Stimulated activated CD4-positive, alpha-beta T cell treated with anti-CD3 and anti-CD28 coated beads, Interleukin-15, amount 100 ng/mL, for 48 hours (primary cell): ENCODE results near the gene LCMT1.
"Not testable (repeated sequence)": the region's sequence is repeated elsewhere in the genome, so short reads cannot be mapped to it uniquely, and the experiment has no call there.

Experiments
- DNase-seq, 2 donors: peaks; one replicate each; pipeline ENCODE4 v3.0.0-alpha.2; 2020; ENCODE audit warnings: low read depth in 2 of 2

The LCMT1 gene

DNA sequence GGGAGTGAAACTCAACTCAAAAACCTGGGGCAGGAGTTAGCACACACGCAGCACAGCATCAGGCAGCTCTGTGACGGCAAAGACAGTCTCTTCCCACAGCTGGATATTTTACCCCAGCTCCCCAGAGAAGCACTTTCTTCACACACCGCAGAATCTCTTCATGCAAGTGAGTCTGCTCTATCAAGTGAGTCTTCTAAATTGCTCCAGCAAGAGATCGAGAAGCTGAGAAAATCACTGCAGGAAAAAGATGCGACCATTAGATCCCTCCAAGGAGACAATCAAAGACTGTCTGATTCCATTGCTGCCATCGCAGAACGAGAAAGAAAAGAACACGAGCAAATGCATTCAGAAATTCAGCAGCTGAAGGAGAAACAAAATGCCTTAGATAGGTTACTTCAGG lies 16.9 kb upstream of the LCMT1 start:
- DNase-seq: no peak

DNA sequence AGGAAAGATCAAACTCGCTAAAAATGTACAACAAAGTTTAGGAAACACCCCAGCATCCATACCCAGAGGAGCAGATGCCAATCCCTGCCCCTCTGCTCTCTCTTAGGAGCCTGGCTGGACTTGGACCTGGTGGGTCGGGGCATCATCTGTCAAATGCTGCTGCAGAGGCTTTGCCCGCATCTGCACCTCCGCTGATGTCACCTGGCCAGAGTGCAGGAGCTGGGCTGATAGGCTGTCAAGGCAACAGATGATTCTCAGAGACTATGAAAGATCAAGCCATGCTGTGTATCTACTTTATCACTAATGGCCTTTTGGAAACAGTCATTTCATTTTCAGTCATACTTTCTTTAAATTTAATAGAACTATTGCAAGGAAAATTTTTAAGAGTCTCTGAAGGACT lies 15.9 kb upstream of the LCMT1 start:
- no peak for DNase-seq

DNA sequence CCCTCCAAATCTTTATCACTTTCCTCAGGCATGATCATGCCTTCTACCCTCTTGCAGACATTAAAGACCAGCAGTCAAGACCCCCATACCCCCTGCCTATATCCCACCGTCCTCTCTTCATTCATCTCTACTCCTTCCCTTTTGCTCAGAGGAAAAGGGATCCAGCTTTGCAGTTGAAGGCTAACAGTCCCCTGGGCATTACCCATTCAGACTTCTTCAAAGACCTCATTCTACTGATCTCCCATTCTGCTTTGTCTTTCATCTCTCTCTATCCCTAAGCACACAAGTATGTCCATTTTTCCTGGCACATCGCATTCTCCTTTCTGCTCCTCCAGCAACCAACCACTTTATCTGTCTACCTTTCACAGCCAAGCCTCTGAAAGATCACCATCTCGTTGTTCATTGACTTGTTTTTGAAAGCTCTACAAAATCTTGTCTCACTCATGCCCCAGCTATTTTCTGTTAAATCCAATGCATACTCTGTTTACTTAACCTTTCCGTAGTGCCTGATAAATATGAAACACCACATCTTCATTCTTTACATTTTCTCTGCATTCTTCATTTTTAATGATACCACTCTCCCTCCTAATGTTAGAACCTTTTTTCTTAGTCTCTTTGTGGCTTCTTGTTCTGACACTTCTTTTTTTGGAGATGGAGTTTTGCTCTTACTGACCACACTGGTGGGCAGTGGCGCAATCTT lies 14.1 kb upstream of the LCMT1 start:
- DNase-seq: no peak

DNA sequence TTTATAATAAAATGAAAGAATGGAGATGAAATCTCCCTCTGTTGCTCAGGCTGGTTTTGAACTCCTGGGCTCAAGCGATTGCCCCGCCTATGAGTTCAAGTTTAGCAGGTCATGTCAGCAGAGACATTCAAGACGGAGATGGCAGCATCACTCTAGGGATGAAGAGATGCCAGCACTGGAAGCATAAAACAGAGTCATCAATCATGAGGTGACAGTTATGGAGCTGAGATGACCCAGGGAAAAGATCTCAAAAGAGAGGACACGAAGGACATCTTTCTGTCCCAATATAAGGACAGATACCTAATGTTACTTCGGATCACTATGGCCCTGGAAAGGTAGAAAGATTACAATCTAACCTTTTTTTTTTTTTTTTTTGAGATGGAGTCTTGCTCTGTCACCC lies 11.0 kb upstream of the LCMT1 start:
- DNase-seq: no peak

DNA sequence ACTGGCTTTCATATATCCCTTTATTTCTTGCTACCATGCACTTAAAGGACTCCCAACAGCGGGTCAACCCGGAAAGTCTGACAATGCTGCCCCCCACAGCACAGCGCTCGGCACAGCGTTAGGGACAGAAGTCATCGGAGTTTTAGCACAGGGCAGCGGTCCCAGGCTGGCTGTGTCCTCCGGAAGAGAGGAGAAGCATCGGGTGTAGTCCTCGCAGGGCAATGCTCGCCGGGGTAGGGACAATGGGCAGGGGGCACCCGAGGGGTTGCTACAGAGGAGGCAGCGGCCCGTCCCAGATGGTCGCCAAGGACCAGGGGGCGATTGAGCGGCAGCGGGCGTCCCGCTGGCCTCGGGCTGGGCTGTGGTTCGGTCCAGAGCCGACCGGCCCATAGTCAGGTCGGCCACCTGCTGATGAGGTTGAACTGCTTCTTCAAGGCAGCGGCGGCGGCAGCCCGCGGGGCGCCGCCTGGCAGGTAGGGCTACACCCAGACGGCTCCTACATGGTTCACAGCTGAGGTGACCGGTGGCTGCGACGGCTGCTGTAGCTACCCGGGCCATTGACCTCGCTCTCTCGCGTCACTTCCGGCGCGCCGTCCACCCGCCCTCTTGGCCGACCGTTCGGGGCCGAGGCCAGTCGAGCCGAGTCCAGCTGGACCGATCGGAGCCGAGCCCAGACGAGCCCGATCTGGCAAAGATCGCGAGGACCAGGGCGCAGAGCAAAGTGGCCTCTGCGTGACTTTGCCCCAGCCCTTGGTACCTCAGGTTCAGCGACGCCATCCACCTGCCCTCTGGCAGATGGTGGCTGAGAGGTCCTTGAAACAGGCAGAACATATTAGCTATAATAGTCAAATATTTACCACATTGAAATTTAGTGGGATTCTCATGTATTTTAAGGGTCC lies 4.7 kb upstream of the LCMT1 start:
- DNase-seq: peak; percentile 75 to 79

DNA sequence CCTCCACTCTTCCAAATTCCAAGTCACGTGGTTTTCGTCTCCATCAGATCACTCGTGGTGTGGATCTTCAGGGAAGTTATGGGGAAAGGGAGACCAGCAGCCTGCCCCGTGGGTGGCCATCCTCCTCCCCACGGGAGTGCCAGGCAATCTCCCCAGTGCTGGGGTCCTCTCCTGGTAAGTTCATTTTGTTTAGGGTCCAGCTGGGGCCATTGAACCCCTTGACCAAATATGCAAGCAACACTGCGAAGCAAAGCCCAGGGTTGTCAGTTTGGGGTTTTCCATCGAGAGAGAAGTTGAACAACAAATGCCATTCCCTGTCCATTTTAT lies 4.1 kb upstream of the LCMT1 start:
- DNase-seq: no peak

DNA sequence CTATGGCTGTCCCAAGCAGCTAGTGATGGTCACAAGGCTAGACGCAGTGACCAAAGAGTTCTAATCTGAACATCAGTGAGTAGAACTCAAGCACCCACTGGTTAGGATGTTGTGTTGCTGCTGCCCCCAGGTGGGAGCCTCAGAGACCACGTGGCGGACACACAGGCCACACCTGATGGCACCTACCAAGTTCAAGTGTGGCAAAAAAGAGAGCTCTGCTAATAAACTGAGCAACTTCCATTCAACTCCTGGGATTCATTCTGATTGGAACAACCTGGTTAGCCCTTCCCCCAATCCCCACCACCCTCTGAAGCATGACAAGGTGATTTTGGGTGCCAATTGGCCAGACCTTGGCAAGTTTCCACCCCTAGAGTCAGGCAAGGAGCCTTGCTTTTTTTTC lies 3.5 kb upstream of the LCMT1 start:
- no peak for DNase-seq

DNA sequence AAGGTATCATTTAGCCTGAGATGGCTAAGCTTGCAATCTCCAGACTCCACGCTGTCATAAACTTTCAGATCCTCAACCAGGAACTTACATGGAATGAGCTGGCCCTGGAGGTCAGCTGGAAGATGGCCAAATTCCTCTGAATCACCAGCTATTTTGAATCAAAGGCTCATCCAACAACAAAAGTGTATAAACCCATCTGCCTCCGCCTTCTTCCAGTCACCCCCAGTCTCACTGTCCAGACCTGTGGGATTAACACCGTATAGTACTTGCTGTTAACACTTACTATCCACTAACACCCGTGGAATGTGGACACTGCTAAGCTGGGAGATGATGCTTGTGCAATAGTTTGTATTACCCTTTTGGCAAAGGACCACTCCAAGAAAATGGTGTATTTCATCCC lies 1.9 kb upstream of the LCMT1 start:
- no peak for DNase-seq

DNA sequence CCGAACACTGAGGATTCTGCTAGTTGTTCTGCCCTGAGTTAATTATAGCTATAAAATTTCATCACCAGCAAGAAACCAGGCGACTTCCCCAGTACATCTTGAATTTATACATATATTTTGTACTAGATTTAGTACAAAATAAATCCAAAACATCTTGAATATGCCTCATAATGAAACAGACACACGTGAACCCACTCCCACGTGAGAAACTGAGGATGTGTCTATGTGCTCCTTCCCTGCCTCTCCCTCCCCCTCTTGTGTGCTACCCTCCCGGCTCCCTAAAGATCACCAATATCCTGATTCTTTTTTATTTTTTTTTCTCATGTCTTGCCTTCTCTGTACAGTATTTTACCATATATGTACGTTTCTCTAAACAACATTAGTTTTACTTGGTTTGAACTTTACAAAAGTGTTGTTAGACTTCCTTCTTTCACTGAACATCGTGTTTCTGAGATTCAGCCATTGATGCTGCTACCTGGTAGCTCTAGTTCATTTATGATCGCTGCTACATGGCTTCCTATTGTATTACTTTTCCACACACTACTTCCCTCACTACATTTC lies 1.1 kb upstream of the LCMT1 start:
- peak; percentile 35 to 48 for DNase-seq

DNA sequence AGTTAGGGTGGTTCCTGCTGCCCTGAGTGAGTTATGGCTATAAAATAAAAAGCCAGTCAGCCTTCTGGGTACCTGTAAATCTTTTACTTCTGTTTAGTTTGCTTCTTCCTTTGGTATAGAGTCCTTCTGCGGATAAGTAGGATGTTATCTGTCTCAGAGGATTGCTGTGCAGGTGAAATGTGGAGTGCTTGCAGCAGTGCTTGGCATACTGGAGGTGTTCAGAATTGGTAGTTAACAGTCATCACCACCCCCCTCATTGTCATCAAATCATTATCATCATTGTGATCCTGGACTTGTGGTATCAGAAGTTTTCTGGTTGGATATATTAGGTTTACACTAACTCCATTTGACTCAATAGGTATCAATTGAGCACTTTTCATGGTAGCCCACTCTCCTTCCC lies 2.6 kb downstream of the LCMT1 start:
- no peak for DNase-seq

DNA sequence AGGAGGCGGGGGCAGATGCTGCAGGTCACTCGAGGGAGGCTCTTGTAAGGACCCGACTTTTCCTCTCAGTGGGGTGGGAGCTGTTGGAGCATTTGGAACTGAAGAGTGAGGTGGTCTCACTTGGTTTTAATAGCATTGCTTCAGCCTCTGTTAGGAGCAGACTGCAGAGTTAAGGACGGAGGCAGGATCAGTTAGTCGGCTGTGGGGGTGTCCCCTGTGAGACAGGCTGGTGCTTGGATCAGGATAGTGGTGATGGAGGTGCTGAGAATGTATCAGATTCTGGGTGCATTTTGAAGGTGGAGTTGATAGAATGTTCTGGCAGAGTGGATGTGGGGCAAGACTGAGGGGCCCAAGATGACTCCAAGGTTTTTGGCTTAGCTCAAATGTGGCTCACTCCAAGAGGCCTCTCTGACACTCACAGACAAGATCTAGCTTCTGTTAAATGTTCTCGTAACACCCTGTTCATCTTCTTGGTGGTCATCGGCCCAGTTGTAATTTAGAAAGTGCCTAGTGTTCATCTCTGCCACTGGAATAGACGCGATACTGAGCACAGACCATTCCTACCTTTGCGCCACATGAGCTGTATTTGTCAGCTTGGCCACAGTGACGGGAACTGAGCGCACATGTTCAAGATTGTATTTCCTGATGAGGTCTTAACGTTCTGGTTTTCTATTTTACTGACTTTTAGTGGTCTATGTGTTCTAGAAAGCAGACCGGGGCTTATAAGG lies 7.5 kb downstream of the LCMT1 start:
- no peak for DNase-seq

DNA sequence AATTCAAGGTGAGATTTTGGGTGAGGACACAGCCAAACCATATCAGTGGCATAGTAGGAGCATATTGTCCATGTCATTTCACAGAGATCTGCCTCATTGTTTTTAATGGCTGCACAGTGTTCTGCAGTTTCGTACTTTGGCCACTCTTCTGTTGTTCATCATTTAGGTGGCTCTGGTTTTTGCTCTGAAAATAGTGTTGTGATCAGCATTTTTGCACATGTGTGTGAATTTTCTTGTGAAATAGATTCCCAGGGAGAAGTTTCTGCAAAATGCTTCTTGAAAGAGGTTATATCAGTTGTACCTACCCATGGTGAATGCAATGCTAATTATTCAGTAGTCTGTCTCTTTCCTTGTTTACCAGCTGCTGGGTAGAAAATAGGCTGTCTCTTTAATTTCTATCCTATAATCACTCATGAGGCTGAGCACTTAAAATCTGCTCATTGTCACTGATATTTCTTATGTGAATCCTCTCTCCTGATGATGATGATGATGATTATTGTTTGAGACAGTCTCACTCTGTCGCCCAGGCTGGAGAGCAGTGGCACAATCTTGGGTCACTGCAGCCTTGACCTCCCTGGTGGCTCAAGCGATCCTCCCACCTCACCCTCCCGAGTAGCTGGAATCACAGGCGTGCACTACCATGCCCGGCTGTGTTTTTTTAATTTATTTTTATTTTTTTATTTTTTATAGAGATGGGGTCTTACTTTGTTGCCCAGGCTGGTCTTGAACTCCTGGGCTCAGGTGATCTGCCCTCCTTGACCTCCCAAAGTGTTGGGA lies 10.5 kb downstream of the LCMT1 start:
- DNase-seq: no peak

DNA sequence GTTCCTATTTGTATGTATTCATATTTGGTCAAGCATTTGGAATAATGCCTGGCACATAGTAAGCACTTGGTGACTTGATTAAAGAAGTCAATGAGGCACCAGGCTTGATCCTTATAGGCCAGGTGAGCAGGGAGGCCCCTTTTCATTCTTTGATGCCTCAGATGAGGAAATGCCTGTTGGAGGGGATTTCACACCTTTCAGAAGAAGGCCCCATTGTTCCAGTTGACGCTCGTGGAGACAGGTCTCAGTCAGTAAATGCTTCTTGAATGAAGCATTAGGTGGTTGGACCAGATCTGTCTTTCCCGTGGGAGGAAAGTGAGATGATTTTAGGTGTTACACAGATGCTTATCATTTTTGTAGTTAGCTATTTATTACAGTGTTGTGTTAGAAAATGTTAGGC lies 13.0 kb downstream of the LCMT1 start:
- DNase-seq: no peak

DNA sequence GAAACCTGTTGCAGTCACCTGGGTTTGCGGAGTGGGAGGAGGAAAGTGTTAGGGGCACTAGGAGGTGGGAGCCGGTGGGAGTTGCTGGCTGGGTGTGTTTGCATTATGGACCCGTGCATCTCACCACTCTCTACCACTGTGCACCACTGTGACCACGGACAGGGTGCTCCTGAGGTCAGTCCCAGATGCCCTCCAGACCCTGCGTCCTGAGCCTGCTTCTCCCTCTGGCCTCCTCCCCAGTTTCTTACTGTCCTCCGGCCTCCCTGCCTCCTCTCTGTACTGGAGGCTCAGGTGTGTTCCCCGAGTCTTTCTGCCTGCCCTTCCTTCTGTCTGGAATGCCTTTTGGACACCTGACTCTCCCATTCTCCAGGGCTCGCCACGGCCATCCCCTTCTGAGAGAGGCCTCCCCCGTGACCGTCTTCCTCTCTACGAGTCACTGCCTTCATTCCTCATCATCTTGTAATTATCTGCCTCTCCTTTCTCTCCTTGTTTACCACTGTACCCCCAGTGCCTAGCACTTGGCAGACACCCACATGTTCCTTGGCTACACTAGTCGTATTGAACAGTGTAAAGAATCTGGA lies 14.6 kb downstream of the LCMT1 start:
- DNase-seq: not testable (repeated sequence)

DNA sequence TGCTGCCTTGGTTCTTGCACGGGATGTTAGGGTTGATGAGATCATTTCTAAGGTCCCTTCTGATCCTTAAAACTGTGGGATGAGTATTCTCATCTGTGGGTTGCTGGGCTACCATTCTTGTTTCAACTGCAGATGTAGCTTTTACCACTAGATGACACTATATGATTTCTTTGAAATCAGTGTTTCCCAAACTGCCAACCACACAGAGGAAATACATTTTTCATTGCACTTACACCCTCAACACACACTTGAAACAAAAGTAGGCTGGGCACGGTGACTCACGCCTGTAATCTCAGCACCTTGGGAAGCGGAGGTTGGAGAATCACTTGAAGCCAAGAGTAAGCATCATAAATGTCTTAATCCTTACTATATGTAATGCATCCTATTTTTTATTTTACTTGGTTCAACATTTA lies 15.3 kb downstream of the LCMT1 start:
- DNase-seq: peak; percentile 8 to 45

DNA sequence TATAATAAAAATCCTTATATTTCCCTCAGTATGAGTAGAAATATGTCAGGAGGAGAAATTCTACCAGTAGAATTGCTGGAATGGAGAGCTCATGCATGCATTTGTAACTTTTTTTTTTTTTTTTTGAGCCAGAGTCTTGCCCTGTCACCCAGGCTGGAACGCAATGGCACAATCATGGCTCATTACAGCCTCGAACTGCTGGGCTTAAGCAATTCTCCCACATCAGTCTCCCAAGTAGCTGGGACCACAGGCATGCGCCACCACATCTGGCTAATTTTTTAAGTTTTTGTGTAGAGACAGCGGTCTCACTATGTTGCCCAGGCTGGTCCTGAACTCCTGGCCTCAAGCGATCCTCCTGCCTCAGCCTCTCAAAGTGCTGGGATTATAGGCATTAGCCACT lies 21.2 kb downstream of the LCMT1 start:
- not testable (repeated sequence) for DNase-seq

DNA sequence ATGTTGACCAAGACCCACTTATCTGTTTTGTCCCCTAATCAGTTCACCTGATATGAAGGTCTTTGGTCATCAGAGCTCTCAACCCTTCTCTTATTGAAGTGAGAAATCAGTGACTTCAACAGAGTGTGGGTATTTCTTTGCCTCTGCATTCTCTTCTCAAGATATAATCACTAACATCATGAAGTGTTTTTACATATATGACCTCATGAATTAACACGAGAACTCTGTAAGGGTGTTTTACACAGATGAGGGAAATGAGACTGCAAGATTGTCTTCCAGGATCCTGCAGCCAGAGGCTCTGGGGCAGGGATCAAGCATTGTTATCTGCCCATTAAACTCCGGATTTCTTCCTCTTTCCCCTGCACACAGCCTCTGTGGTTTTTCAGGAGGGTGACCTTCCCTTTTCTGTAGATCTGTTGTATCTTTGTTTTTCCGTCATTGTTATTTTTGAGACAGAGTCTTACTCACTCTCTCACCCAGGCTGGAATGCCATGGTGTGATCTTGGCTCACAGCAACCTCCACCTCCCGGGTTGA lies 22.7 kb downstream of the LCMT1 start:
- no peak for DNase-seq

DNA sequence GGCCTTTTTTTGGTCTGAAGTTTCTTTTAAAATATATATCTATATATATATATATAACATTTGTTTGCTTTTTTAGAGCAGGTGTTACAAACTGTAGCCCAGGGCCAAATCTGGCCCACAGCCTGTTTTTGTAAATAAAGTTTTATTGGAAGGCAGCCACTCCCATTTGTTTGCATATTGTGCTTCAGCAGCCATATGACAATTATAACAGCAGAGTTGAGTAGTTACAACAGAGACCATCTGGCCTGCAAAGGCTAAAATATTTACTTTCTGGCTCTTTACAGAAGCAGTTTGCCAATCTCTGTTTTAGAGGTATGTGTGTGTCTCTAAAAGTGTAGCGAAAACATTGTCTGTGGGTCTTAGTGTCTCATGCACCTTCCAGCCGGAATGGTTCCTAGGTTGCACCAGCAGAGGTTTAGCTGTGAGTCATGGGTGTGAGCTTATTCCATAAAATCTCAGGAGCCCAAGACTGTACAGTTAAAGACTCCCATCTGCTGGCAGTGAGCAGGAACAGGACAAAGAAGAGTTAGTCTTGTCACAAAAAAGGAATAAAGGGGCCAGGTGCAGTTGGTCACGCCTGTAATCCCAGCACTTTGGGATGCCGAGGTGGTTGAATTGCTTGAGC lies 23.8 kb downstream of the LCMT1 start:
- no peak for DNase-seq

DNA sequence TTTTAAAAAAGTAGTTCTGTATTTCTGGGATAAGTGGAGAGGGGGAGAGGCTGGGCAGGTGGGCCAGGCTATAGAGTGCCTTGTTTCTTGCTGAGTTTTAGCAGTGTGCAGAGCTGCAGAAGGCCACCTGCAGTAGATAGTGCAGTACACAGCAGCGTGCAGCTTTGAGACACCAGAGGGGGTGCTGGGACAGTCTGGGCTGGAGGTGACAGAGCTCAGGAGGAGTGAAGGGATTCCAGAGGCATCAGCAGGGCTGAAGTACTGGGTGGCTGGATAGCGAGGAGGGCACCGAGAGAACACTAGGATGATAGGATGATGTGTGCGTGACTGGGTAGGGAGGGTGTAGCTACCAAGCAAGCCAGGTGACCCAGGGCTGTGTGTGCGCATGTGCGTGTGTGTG lies 26.6 kb downstream of the LCMT1 start:
- no peak for DNase-seq

DNA sequence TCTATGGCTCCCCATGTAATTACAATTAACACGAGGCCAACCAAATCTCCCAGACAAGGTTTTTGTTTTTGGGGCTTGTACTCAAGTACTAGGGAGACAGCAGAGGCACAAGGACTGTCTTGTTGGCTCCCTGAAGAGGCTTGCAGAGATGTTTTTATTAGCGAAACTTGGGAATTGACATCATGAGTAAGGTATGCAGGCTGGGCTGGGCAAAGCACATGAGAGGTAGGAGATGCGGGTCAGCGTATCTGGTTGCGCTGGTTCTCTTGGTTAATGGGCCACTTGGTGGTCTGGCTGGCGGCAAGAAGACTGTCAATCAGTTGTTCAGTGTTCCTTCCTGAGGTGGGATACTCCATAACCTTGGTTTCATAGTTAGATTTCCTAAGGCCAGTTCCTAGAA lies 28.9 kb downstream of the LCMT1 start:
- DNase-seq: no peak

DNA sequence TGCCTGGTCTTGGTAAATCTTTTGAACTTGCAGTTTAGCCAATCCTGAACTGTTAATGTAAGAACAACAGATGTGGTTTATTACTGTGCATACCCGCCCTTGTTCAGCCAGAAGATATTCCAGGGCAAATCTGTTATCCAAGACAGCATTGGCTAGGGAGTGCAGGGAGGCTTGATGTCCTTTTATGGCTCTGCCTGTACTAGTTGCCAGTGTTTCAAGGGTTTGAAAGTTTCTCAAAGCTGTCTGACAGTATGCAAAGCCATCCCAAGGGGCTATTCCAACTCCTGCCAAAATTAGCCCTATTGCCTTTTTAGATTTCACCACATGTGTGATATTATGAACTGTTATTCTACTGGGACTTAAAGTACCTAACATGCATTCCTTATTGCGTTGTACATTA lies 30.1 kb downstream of the LCMT1 start:
- no peak for DNase-seq
